Breast epithelium (tissue), 3 donors: ENCODE results near the gene STX18.

Experiments
- CTCF ChIP-seq, 3 donors: fragments of 450-650 bp; IDR thresholded peaks; one replicate each; pipeline ENCODE4 v1.5.1; 2016 to 2017; ENCODE audit warnings: antibody characterized with exemption in 3 of 3, mild to moderate bottlenecking in 3 of 3, moderate library complexity in 3 of 3
- POLR2A ChIP-seq: fragments of 450-650 bp; IDR thresholded peaks from one replicate; pipeline ENCODE4 v1.6.1; 2016; ENCODE audit warnings: antibody characterized with exemption, mild to moderate bottlenecking, moderate library complexity
- POLR2AphosphoS5 ChIP-seq, 3 donors: sonication (generic); formaldehyde crosslinking; IDR thresholded peaks; one replicate each; pipeline ENCODE4 v1.6.1; 2017; ENCODE audit warnings: antibody characterized with exemption in 3 of 3

GRCh38 chr4:4583606-4584005 lies 41.8 kb upstream of the STX18 start:
- TF ChIP-seq CTCF (IDR thresholded peaks at IDR 0.05) (no peak), POLR2AphosphoS5 (IDR thresholded peaks at IDR 0.05) (no peak), POLR2A (no peak)
